GM10266 (cell line): Measurements from ENCODE around the gene CUL2.

ENCODE experiments used
- DNase-seq: peaks from one replicate; pipeline ENCODE4 v3.0.0; 2012; ENCODE audit errors: extremely low spot score
- TF ChIP-seq, protein P1 (sequence below): IDR thresholded peaks from 2 replicates; pipeline ENCODE4 v1.5.1; 2012; ENCODE audit warnings: mild to moderate bottlenecking, low read depth; ENCODE audit not compliant: control insufficient read depth, insufficient read depth; ENCODE audit errors: missing control alignments

The CUL2 gene

DNA sequence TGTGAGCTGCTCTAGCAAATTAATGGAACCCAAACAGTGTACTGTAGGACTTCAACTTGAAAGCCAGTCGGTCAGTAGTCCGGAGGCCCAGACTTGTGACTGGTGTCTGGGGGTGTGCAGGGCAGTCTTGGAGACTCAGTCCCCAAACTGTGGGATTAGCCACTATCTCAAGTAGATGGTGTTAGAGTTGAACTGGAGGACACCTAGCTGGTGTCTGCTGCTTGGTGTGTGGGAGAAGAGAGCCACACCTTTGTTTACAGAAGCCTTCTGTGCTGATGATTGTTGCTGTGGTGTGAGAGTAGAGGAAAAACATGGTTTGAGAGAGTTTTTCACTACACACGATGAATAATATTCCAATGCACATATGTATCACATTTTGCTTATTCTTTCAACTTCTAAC, 47.4 kb downstream of the CUL2 start:
- TF ChIP-seq, protein P1, sequence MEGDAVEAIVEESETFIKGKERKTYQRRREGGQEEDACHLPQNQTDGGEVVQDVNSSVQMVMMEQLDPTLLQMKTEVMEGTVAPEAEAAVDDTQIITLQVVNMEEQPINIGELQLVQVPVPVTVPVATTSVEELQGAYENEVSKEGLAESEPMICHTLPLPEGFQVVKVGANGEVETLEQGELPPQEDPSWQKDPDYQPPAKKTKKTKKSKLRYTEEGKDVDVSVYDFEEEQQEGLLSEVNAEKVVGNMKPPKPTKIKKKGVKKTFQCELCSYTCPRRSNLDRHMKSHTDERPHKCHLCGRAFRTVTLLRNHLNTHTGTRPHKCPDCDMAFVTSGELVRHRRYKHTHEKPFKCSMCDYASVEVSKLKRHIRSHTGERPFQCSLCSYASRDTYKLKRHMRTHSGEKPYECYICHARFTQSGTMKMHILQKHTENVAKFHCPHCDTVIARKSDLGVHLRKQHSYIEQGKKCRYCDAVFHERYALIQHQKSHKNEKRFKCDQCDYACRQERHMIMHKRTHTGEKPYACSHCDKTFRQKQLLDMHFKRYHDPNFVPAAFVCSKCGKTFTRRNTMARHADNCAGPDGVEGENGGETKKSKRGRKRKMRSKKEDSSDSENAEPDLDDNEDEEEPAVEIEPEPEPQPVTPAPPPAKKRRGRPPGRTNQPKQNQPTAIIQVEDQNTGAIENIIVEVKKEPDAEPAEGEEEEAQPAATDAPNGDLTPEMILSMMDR, result no peak
- DNase-seq, result no peak

DNA sequence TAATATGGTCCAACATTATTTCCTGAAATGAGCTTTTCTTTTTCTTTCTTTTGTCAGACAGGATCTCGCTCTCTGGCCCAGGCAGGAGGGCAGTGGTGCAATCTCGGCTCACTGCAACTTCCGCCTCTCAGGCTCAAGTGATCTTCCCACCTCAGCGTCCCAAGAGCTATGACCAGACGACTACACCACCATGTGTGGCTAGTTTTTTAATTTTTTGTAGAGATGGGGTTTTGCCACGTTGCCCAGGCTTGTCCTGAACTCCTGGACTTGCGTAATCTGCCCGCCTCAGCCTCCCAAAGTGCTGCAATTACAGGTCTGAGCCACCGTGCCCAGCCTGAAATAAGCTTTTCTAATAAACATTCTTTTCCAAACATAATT, 48.6 kb downstream of the CUL2 start:
- TF ChIP-seq, protein P1, result no peak
- no peak for DNase-seq

DNA sequence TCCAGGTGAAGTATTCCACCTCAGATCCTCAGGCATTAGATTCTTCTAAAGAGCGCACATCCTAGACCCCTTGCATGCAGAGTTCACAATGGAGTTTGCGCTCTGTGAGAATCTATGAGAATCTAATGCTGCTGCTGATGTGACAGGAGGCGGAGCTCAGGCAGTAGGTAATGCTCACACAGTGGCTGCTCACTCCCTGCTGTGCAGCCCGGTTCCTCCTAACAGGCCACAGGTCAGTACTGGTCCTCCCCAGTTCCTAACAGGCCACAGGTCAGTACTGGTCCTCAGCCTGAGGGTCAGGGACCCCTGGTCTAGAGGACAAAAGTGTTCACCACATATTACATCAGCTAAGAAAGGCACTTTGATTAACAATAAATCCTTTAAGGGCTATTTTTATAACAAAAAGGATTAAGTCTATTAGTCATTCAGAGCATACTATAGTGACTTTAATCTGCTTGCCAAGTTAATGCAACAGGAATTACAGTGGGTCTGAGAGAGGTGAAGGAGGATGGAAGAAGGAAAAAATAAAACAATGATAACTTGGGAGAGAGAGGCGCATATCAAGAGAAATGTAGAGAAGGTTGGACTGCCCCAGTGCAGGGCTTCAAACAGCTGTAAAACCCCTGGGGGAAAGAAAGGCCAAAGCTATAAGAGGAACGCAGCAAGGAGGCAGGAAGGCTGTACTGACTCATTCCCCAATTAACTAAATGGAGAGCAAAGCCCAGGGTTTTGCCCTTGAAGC, 49.2 kb downstream of the CUL2 start:
- DNase-seq, result no peak
- TF ChIP-seq, protein P1, result no peak

DNA sequence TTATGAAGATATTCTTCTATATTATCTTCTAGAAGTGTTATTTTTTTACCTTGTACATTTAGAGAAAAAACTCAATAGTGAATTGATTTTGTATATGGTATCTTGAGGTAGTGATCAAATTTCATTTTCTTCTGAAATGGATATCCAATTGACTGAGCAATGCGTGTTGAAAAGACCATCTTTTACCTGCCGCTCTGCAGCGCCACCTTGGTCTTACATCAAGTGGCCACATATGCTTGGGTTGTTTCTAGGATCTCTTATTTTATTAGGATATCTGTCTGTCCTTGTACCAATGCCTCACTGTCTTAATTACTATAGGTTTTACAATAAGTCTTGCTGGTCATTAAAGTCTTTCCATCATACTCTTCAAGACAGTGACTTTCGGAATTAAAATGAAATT, 53.0 kb downstream of the CUL2 start:
- DNase-seq, result no peak
- TF ChIP-seq, protein P1, result no peak

DNA sequence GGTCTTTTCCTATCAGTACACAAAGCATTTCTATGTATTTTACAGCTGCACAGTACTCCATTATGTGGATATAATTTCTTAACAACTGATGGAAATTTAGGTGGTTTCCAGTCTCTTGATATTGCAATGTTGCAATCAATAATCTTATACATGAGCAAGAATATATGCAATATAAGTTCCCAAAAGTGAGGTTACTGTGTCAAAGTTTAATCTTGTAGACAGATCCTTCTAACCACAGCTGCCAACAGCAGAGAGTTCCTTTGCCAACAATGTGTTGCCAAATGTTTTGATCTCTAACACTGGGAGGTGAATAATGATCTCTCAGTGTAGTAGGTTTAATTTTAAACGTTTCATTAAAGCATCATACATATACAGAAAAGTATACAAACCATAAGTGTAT, 54.5 kb downstream of the CUL2 start:
- no peak for DNase-seq
- TF ChIP-seq, protein P1, result no peak

DNA sequence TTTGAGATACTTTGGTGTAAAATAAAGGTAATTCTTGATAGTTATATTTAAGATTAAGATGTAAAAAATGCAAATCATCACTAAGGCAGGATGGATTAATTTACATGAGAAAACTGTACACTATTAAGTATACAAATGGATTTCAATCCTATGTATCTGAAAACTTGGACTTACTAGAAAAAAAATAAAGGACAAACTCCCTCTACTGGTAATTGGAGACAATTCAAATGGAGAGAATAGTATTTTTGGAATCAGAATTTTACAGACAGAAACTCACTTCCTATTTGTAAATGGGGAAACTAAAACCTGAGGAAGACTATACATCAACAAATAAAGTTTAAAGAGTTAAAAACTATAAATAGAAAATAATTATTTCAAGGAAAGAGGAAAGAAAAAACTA, 62.6 kb downstream of the CUL2 start:
- no peak for DNase-seq
- TF ChIP-seq, protein P1, result peak; percentile 16

DNA sequence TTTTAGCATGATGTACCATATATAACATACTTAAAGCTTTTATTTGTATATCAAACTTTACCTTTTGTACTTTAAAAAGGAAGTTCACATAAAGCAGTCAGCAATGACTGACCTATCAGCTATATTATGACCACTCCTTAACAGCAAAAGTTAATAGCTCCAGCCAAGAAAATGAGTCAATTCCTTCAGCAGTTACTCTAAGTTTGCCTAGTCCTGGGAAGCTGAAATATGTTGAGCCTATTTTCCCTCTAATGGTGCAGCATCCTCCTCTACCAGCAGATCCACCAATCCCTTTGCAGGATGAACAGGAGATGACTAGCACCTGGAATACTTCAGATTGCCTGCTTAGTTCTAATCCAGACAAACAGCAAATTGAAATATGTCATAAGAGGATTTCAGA, 64.2 kb downstream of the CUL2 start:
- no peak for DNase-seq
- TF ChIP-seq, protein P1, result no peak
